Measurements from ENCODE around the gene CBX7. TPM values are rescaled to one million over a fixed set of nuclear protein-coding genes. Genes with fewer than 3 reads are reported as not detected.

The CBX7 gene
- total RNA-seq: 1 to 10 TPM; 2.0 to 3.8 TPM

DNA sequence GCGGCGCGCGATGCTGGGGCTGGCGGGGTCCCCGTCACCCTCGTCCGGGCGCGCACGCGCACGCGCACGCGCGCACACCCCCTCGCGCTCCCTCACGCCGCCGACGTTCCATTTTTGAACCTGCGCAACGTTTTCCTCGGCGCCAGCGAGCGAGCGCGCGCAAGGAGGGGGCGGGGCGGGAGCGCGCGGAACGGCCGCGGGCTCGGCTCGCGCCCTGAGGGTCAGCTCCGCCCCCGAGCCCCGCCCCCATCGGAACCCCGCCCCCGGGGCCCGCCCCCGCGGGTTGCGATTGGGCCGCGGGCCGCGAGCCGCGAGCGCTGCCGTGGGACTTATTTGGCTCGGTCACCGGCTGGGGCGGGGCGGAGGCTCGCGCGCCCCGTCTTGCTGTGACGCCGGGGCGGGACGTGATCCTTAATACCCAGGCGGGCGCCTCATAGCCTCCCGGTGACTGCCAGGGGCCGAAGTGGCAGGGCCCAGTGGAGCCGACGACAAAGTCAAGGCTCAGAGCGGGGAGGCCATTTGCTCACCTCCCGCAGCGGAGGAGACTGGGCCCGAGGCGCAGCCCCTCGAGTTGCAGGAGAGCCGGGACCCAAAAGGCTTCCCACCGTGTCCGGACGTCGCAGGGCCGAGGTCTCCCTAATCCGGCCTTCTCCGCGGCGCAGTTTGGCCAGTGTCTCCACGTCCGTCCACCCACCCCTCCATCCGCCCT lies at the start of gene CBX7:
TSS of gene CBX7 (minus strand) at position 170 of the 709 bp plus-strand sequence. CDS start 236 bp downstream, outside the sequence.

DNA sequence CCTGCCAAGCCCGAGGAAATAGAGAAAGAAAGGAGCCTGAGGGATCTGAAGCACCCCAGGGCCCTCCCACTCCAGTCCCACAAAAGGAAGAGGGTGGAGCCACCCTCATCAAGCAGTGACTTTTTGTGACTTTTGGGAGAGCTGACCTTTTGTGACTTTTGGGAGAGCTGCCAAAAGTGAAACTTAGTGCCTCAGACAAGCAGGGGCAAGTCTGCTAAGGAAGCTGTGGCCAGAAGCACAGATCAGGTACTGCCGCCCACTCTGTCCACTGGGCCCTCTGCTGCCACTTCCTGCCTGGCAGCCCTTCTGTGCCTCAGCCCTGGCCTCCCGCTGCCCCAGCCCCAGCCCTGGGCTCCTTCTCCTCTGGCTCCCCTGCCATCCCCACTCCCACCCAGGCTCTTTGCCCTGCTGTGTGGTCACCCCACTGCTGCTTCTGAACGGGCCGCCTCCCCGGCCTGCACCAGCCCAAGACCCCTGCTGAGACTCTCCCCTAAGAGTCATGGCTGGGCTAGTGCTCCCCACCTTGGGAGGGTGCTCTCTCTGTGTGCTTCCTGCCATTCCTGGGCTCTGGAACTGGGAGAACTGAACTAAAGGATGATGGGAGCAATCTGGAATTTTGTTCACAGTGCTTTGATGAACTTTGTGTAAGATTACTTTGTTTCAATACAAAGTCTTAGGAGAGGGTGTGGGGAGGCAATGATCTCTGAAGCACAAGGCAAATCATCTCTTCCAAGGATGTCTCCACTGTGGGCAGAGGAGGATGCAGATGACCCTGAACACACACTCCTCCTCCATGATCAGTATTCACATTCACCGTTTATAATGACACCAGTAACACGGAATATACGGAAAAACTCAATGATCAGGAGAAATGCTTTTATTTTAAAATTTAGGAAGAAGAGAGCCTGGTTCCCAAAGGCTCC lies 55.1 kb downstream of the CBX7 start, which contains the start of gene APOBEC3H:
TSS of gene APOBEC3H (plus strand) at position 147 of the 923 bp plus-strand sequence. CDS start 3,035 bp downstream, outside the sequence.

Small RNA genes lying within 50 kb of the gene (small RNA-seq; reads per million reads assigned to genes)
- 0 reads per million in 2 donors for gene COX5BP7

Other genes starting within 250 kb of the CBX7 start
- gene APOBEC3A, start 195.1 kb downstream of the CBX7 start, total RNA-seq: not detected
- 1 to 10 TPM; 3.4 to 4.0 TPM for gene APOBEC3B, start 170.3 kb downstream of the CBX7 start, total RNA-seq
- gene APOBEC3C, start 138.4 kb downstream of the CBX7 start, total RNA-seq: 10 to 100 TPM; 15.5 to 19.6 TPM
- gene APOBEC3D, start 131.6 kb downstream of the CBX7 start, total RNA-seq: 1 to 10 TPM; 5.9 to 7.3 TPM
- 1 to 10 TPM; 4.1 to 8.0 TPM for gene APOBEC3F, start 111.8 kb downstream of the CBX7 start, total RNA-seq
- gene APOBEC3G, start 75.4 kb downstream of the CBX7 start, total RNA-seq: 10 to 100 TPM; 25.0 to 25.8 TPM
- under 1 TPM in 1 of 2 donors, not detected in 1; 0.69 TPM for gene APOBEC3H, start 55.4 kb downstream of the CBX7 start, total RNA-seq
- not detected for gene PDGFB, start 92.3 kb upstream of the CBX7 start, total RNA-seq
- 1,000 to 10,000 TPM in 1 of 2 donors, 100 to 1,000 TPM in 1; 905 to 1,405 TPM for gene RPL3, start 166.9 kb upstream of the CBX7 start, total RNA-seq
- gene SYNGR1, start 197.3 kb upstream of the CBX7 start, total RNA-seq: 10 to 100 TPM; 31.7 to 67.6 TPM
- 10 to 100 TPM; 13.4 to 14.3 TPM for gene TAB1, start 247.1 kb upstream of the CBX7 start, total RNA-seq

Measured in melanocyte of skin (primary cell).